Kidney (tissue), 14 donors: ENCODE data around the gene LMBR1. TPM values are rescaled to one million over a fixed set of nuclear protein-coding genes. Genes with fewer than 3 reads are reported as not detected.

Experiments used
- DNase-seq, 5 donors: peaks; one replicate each; pipeline ENCODE4 v3.0.0-alpha.2; 2013 to 2020
- FAIRE-seq: peaks from 2 replicates; lab custom pipeline; 2012; peaks lifted over from hg19 to GRCh38; lab: Jason Lieb, UNC
- H3K27ac ChIP-seq, 2 donors: one replicate each; pipeline ENCODE4 v1.7.0; 2013; ENCODE audit warnings: low read depth in 2 of 2, low read length in 2 of 2, inconsistent platforms in 1 of 2
- H3K27me3 ChIP-seq: one replicate; pipeline ENCODE4 v1.7.1; 2013; ENCODE audit warnings: low read length, inconsistent platforms; ENCODE audit not compliant: control insufficient read depth, insufficient read depth
- H3K36me3 ChIP-seq, 3 donors: one replicate each; pipeline versions ENCODE4 v1.7.0 to v1.7.1; 2013; ENCODE audit warnings: low read length in 3 of 3, control low read depth in 1 of 3, inconsistent platforms in 1 of 3; ENCODE audit not compliant: insufficient read depth in 3 of 3, control insufficient read depth in 2 of 3
- H3K4me1 ChIP-seq, 3 donors: one replicate each; pipeline versions ENCODE4 v1.7.0 to v1.7.1; 2013; ENCODE audit warnings: low read length in 3 of 3, inconsistent platforms in 1 of 3, low read depth in 1 of 3; ENCODE audit not compliant: control insufficient read depth in 2 of 3, insufficient read depth in 2 of 3
- H3K4me3 ChIP-seq, 3 donors: one replicate each; pipeline versions ENCODE4 v1.7.0 to v1.8.1; 2013; ENCODE audit warnings: low read length in 3 of 3, control low read depth in 1 of 3, inconsistent platforms in 1 of 3
- H3K9ac ChIP-seq, 3 donors: one replicate each; pipeline versions ENCODE4 v1.7.0 to v1.7.1; 2013; ENCODE audit warnings: low read length in 3 of 3, control low read depth in 1 of 3, inconsistent platforms in 1 of 3
- H3K9me3 ChIP-seq, 3 donors: one replicate each; pipeline versions ENCODE4 v1.7.0 to v1.7.1; 2013; ENCODE audit warnings: low read length in 3 of 3, control low read depth in 1 of 3, inconsistent platforms in 1 of 3; ENCODE audit not compliant: control insufficient read depth in 2 of 3, insufficient read depth in 1 of 3
- CTCF ChIP-seq: IDR thresholded peaks from 3 replicates; pipeline ENCODE4 v1.5.1; 2012; ENCODE audit warnings: mild to moderate bottlenecking, moderate library complexity, borderline replicate concordance; ENCODE audit not compliant: insufficient read depth; ENCODE audit errors: extremely low read depth
- intact Hi-C: fragments of 100-400 bp; cut with DNase I; formaldehyde crosslinking; loops from one replicate; pipeline ENCODE4 v1.11.1; 2022
- polyA plus RNA-seq: library from polyadenylated mRNA; stranded (reverse); fragments of 350-450 nt; fragmentation: Illumina TruSeq; extraction: RNeasy Lipid Tissue Mini Kit (QIAGEN cat#74804); gene quantifications from one replicate; pipeline ENCODE4 v1.2.3, GENCODE V29; 2014; ENCODE audit warnings: low read depth, low replicate concordance; ENCODE audit not compliant: insufficient read depth
- total RNA-seq: library from RNA; stranded (reverse); fragmentation: NEBNext Ultra II Directional; extraction: Animal tissue kit (Norgen Biotek cat#: 25700); gene quantifications from one replicate; pipeline ENCODE4 v1.2.1, GENCODE V29; 2021
- donor health status: control.
- donor health status: control.
- donor health status: control.
- donor health status: control.
- donor health status: control.
- donor health status: DM: yes; HTN: yes; CAD: no.
- donor health status: Normal renal cell carcinoma (clear cell type).

LMBR1 gene
- total and polyA plus RNA-seq, 2 donors from 2014 or later: 19.6 to 82.6 TPM

- no peaks in the 10 kb centered on the region for H3K9me3 ChIP-seq
- H3K4me3 ChIP-seq: no peak overlapping the region
- intact Hi-C loops: no loop called here
- H3K4me1 ChIP-seq: no peaks in the 10 kb centered on the region
- no peak overlapping the region for H3K9ac ChIP-seq
- no peak for FAIRE-seq
- no peak for DNase-seq
- H3K27ac ChIP-seq: no peak overlapping the region
- no peak for TF ChIP-seq CTCF
- no peaks in the 10 kb centered on the region for H3K27me3 ChIP-seq
- H3K36me3 ChIP-seq: no peaks in the 10 kb centered on the region
These were observed 72.4 kb downstream of the LMBR1 start for GRCh38 chr7:156820445-156821063.

GRCh38 chr7:156819733-156820295 is 73.2 kb downstream of the LMBR1 start:
- Histone ChIP-seq H3K9me3 (no peaks in the 10 kb centered on the region), H3K9ac (no peak overlapping the region), H3K27ac (no peak overlapping the region), H3K4me3 (no peak overlapping the region), H3K4me1 (no peaks in the 10 kb centered on the region), H3K36me3 (no peaks in the 10 kb centered on the region), H3K27me3 (no peaks in the 10 kb centered on the region)
- TF ChIP-seq CTCF: no peak
- DNase-seq (no peak), FAIRE-seq (no peak)
- intact Hi-C loops: no loop called here

GRCh38 chr7:156818133-156818532 is 74.8 kb downstream of the LMBR1 start:
- no peaks in the 10 kb centered on the region for H3K27me3 ChIP-seq
- H3K9ac ChIP-seq: no peak overlapping the region
- no peak for DNase-seq
- H3K36me3 ChIP-seq: peaks cover 0 to 2% (median 0%) of the 10 kb centered on the region in 3 donors
- H3K27ac ChIP-seq: no peak overlapping the region
- H3K4me3 ChIP-seq: no peak overlapping the region
- TF ChIP-seq CTCF: no peak
- H3K9me3 ChIP-seq: no peaks in the 10 kb centered on the region
- no peaks in the 10 kb centered on the region for H3K4me1 ChIP-seq
- FAIRE-seq: no peak
- intact Hi-C loops: no loop called here
